Stimulated activated naive B cell treated with anti-CD40 and anti-IgM and Interleukin-4, amounts not matched to agents 10 μg/mL and 1 μg/mL and 100 μg/mL, for 72 hours (primary cell): ENCODE measurements around the gene PARVA.
A peak's percentile ranks its signal among the peaks of the same experiment; 100 is the strongest.

Experiments
- ATAC-seq, 2 donors: fragments of 150-1000 bp; cut with Tn5 transposase; replicated peaks; 2 replicates each; pipeline ENCODE4 v1.10.0; 2021; ENCODE audit warnings: moderate library complexity in 1 of 2
- DNase-seq: peaks from one replicate; pipeline ENCODE4 v3.0.0; 2021
- H3K27ac Mint-ChIP-seq: one replicate; pipeline ENCODE4 v1.8.0; 2022; ENCODE audit warnings: mild to moderate bottlenecking, mixed read lengths
- H3K27me3 Mint-ChIP-seq, 2 donors: one replicate each; pipeline ENCODE4 v1.8.0; 2022; ENCODE audit warnings: mixed read lengths in 2 of 2
- H3K36me3 Mint-ChIP-seq, 2 donors: one replicate each; pipeline ENCODE4 v1.8.0; 2022; ENCODE audit warnings: mixed read lengths in 2 of 2, mild to moderate bottlenecking in 1 of 2
- H3K4me1 Mint-ChIP-seq, 2 donors: one replicate each; pipeline ENCODE4 v1.8.0; 2022; ENCODE audit warnings: mixed read lengths in 2 of 2, mild to moderate bottlenecking in 1 of 2
- H3K4me3 Mint-ChIP-seq, 2 donors: one replicate each; pipeline ENCODE4 v1.8.0; 2022; ENCODE audit warnings: mild to moderate bottlenecking in 2 of 2, mixed read lengths in 2 of 2, moderate library complexity in 1 of 2
- H3K9me3 Mint-ChIP-seq, 2 donors: one replicate each; pipeline ENCODE4 v1.8.0; 2022; ENCODE audit warnings: mixed read lengths in 2 of 2, mild to moderate bottlenecking in 1 of 2

PARVA gene

GRCh38 chr11:12543596-12544415, 166.4 kb downstream of the PARVA start:
- H3K4me3 Mint-ChIP-seq, result no peak overlapping the region
- DNase-seq (no peak), ATAC-seq (no peak)
- H3K36me3 Mint-ChIP-seq, result no peaks in the 10 kb centered on the region
- no peaks in the 10 kb centered on the region for H3K9me3 Mint-ChIP-seq
- peaks cover 0 to 6% of the 10 kb centered on the region in 2 donors for H3K27me3 Mint-ChIP-seq
- no peak overlapping the region for H3K27ac Mint-ChIP-seq
- no peaks in the 10 kb centered on the region for H3K4me1 Mint-ChIP-seq

DNA sequence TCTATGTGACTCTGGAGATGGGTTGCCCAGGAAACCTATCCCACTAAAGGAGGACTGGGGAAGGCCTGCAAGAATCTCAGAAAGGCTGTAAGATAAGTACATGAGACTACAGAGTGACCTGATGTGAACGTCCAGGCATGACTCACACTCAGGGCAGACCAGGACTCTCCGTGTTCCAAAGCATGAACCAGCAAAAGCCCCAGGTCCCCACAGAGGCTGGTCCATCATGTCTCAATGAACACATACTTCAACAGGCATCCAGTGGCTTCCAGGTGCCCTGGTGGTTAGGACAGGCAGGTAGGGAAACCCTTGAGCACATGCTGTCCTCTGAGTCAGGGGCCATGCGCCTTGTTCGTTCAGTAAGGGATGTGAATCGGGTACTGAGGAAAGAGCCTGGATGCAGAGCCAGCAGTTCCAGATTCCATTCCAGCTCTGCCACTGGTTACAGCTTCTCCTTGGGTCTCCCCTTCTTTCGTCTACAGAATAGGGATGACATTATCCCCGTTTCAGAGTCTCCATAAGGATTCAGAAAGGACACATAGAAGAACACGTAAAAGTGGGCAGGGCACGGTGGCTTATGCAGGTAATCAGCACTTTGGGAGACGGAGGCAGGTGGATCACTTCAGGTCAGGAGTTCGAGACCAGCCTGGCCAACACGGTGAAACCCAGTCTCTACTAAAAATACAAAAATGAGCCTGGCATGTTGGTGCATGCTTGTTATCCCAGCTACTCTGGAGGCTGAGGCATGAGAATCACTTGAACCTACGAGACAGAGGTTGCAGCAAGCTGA, 167.8 kb downstream of the PARVA start:
- ATAC-seq (no peak), DNase-seq (no peak)
- H3K27me3 Mint-ChIP-seq, result peaks cover 0 to 6% of the 10 kb centered on the region in 2 donors
- H3K4me3 Mint-ChIP-seq, result no peak overlapping the region
- H3K27ac Mint-ChIP-seq, result no peak overlapping the region
- H3K9me3 Mint-ChIP-seq, result no peaks in the 10 kb centered on the region
- no peaks in the 10 kb centered on the region for H3K36me3 Mint-ChIP-seq
- no peaks in the 10 kb centered on the region for H3K4me1 Mint-ChIP-seq

DNA sequence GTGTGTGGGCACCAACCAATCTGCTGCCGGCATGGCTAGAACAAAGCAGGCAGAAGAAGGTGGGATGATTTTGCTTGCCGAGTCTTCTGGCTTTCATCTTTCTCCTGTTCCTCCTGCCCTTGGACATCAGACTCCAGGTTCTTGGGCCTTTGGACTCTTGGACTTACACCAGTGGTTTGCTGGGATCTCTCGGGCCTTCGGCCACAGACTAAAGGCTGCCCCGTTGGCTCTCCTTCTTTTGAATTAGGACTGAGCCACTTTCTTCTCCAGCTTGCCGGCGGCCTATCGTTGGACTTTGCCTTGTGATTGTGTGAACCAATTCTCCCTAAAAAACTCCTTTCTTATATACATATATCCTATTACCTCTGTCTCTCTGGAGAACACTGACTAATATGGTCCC, 168.8 kb downstream of the PARVA start:
- H3K4me3 Mint-ChIP-seq, result no peak overlapping the region
- H3K4me1 Mint-ChIP-seq, result no peaks in the 10 kb centered on the region
- no peak for DNase-seq
- no peaks in the 10 kb centered on the region for H3K9me3 Mint-ChIP-seq
- H3K27me3 Mint-ChIP-seq, result peaks cover 0 to 6% of the 10 kb centered on the region in 2 donors
- no peaks in the 10 kb centered on the region for H3K36me3 Mint-ChIP-seq
- ATAC-seq, result no peak
- H3K27ac Mint-ChIP-seq, result no peak overlapping the region

GRCh38 chr11:12546660-12547059, 169.3 kb downstream of the PARVA start:
- peaks cover 0 to 6% of the 10 kb centered on the region in 2 donors for H3K27me3 Mint-ChIP-seq
- no peak for ATAC-seq
- no peaks in the 10 kb centered on the region for H3K9me3 Mint-ChIP-seq
- no peak for DNase-seq
- no peaks in the 10 kb centered on the region for H3K4me1 Mint-ChIP-seq
- no peak overlapping the region for H3K4me3 Mint-ChIP-seq
- H3K36me3 Mint-ChIP-seq, result no peaks in the 10 kb centered on the region
- H3K27ac Mint-ChIP-seq, result no peak overlapping the region

GRCh38 chr11:12547953-12548650, 170.7 kb downstream of the PARVA start:
- Mint-ChIP-seq H3K27me3 (peaks cover 0 to 6% of the 10 kb centered on the region in 2 donors), H3K4me1 (no peaks in the 10 kb centered on the region), H3K36me3 (no peaks in the 10 kb centered on the region), H3K4me3 (no peak overlapping the region), H3K27ac (no peak overlapping the region), H3K9me3 (no peaks in the 10 kb centered on the region)
- ATAC-seq (peak in 1 of 2 donors; percentile 27), DNase-seq (no peak)

- ATAC-seq (no peak), DNase-seq (no peak)
- H3K27me3 Mint-ChIP-seq, result no peaks in the 10 kb centered on the region
- no peaks in the 10 kb centered on the region for H3K36me3 Mint-ChIP-seq
- no peak overlapping the region for H3K27ac Mint-ChIP-seq
- H3K4me1 Mint-ChIP-seq, result no peaks in the 10 kb centered on the region
- peaks cover 7 to 9% of the 10 kb centered on the region in 2 donors for H3K9me3 Mint-ChIP-seq
- no peak overlapping the region for H3K4me3 Mint-ChIP-seq
Measured at GRCh38 chr11:12552692-12553091, 175.3 kb downstream of the PARVA start.

DNA sequence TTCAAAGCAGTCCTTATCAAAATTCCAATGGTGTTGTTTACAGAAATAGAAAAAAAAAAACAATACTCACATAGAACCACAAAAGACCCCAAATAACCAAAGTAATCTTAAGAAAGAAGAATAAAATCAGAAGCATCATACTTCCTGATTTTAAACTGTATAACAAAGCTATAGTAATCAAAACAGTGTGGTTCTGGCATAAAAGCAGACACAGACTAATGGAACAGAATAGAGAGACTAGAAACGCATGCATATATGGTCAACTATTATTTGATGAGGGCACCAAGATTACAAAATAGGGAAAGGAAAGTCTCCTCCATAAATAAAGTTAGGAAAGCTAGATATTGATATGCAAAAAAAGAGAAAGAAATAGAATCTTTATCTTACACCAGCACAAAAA, 176.8 kb downstream of the PARVA start:
- no peak overlapping the region for H3K27ac Mint-ChIP-seq
- DNase-seq (no peak), ATAC-seq (no peak)
- H3K27me3 Mint-ChIP-seq, result no peaks in the 10 kb centered on the region
- H3K4me1 Mint-ChIP-seq, result no peaks in the 10 kb centered on the region
- H3K36me3 Mint-ChIP-seq, result no peaks in the 10 kb centered on the region
- H3K9me3 Mint-ChIP-seq, result peaks cover 7 to 9% of the 10 kb centered on the region in 2 donors
- no peak overlapping the region for H3K4me3 Mint-ChIP-seq

DNA sequence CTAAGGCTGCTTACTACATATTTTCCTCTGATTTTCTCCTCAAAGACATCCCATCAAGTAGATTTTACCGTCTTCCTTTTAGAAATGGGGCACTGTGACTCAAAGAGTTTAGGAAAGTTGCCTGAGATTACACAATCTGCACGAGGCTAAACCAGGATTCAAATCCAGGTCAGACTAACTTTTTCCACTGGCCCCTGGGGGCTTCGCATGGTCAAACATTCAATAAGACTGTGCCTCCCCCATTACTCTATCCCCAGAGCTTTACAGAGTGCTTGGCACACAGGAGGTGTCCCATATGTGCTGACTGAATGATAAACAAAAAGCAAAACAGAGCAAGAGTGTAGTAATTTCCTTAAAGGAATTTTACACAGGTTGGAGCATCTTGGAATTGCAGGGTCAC, 178.8 kb downstream of the PARVA start:
- ATAC-seq (no peak), DNase-seq (no peak)
- peaks cover 7 to 9% of the 10 kb centered on the region in 2 donors for H3K9me3 Mint-ChIP-seq
- no peaks in the 10 kb centered on the region for H3K27me3 Mint-ChIP-seq
- H3K27ac Mint-ChIP-seq, result no peak overlapping the region
- no peaks in the 10 kb centered on the region for H3K4me1 Mint-ChIP-seq
- no peak overlapping the region for H3K4me3 Mint-ChIP-seq
- no peaks in the 10 kb centered on the region for H3K36me3 Mint-ChIP-seq

- H3K36me3 Mint-ChIP-seq, result no peaks in the 10 kb centered on the region
- no peak overlapping the region for H3K27ac Mint-ChIP-seq
- H3K9me3 Mint-ChIP-seq, result peaks cover 7 to 9% of the 10 kb centered on the region in 2 donors
- H3K4me1 Mint-ChIP-seq, result no peaks in the 10 kb centered on the region
- H3K27me3 Mint-ChIP-seq, result no peaks in the 10 kb centered on the region
- H3K4me3 Mint-ChIP-seq, result no peak overlapping the region
- no peak for DNase-seq
- ATAC-seq, result no peak
Measured at GRCh38 chr11:12556788-12557384, 179.5 kb downstream of the PARVA start.

DNA sequence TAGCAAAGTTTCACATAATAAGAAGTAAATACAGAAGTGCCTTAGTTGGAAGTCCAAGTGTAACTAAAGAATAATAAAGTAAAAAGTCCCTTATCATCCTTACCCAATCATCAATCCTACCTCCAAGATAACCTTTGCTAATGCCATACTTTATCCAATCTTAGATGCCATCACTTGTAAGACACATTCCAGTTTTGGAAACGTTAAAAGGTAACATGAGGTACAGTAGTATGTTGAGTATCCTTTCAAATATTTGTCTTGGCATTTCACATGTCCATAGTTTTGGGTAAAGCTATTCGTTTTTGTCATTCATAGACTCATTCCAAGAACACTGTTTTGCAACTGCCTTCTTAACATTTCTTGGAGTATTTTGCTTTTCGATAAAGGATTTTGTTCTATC, 181.6 kb downstream of the PARVA start:
- DNase-seq (no peak), ATAC-seq (no peak)
- Mint-ChIP-seq H3K4me1 (no peaks in the 10 kb centered on the region), H3K27me3 (no peaks in the 10 kb centered on the region), H3K36me3 (no peaks in the 10 kb centered on the region), H3K4me3 (no peak overlapping the region), H3K27ac (no peak overlapping the region), H3K9me3 (peaks cover 5 to 7% of the 10 kb centered on the region in 2 donors)

DNA sequence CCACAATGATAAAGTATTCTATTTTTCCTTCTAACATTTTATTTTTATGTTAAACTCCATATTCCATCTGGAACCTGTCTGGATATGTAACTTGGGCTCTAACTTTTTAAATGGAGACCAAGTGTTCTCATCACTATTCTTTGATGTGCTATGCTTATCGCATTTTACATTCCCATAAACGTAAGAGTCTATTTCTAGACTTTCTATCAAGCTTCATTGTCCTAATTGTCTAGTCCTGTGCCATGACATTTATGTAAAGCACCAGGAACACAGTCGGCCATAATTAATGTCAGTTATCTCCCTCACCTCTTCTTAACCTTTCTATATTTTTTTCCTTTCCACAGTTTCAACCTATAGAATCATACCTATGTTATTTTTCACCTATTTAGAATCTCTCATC, 183.0 kb downstream of the PARVA start:
- no peak overlapping the region for H3K27ac Mint-ChIP-seq
- H3K4me3 Mint-ChIP-seq, result no peak overlapping the region
- H3K4me1 Mint-ChIP-seq, result no peaks in the 10 kb centered on the region
- ATAC-seq (no peak), DNase-seq (no peak)
- H3K27me3 Mint-ChIP-seq, result no peaks in the 10 kb centered on the region
- H3K36me3 Mint-ChIP-seq, result no peaks in the 10 kb centered on the region
- no peaks in the 10 kb centered on the region for H3K9me3 Mint-ChIP-seq

GRCh38 chr11:12560861-12561260, 183.5 kb downstream of the PARVA start:
- Mint-ChIP-seq H3K4me1 (no peaks in the 10 kb centered on the region), H3K27ac (no peak overlapping the region), H3K36me3 (no peaks in the 10 kb centered on the region), H3K4me3 (no peak overlapping the region), H3K9me3 (no peaks in the 10 kb centered on the region), H3K27me3 (no peaks in the 10 kb centered on the region)
- ATAC-seq (no peak), DNase-seq (no peak)

GRCh38 chr11:12564012-12564411, 186.6 kb downstream of the PARVA start:
- no peaks in the 10 kb centered on the region for H3K9me3 Mint-ChIP-seq
- H3K36me3 Mint-ChIP-seq, result no peaks in the 10 kb centered on the region
- no peak overlapping the region for H3K27ac Mint-ChIP-seq
- ATAC-seq (no peak), DNase-seq (no peak)
- peaks cover 0 to 3% of the 10 kb centered on the region in 2 donors for H3K27me3 Mint-ChIP-seq
- H3K4me3 Mint-ChIP-seq, result no peak overlapping the region
- no peaks in the 10 kb centered on the region for H3K4me1 Mint-ChIP-seq

GRCh38 chr11:12565406-12565805, 188.0 kb downstream of the PARVA start:
- DNase-seq (no peak), ATAC-seq (no peak)
- no peaks in the 10 kb centered on the region for H3K9me3 Mint-ChIP-seq

More at GRCh38 chr11:12565406-12565805, 188.0 kb downstream of the PARVA start:
- Mint-ChIP-seq H3K27ac (no peak overlapping the region), H3K4me3 (no peak overlapping the region), H3K4me1 (no peaks in the 10 kb centered on the region), H3K36me3 (no peaks in the 10 kb centered on the region), H3K27me3 (peaks cover 0 to 3% of the 10 kb centered on the region in 2 donors)
